ENCODE data around the gene IRF2BP2. TPM values are rescaled to one million over a fixed set of nuclear protein-coding genes. Genes with fewer than 3 reads are reported as not detected.
"Not testable (repeated sequence)": the region's sequence is repeated elsewhere in the genome, so short reads cannot be mapped to it uniquely, and the experiment has no call there.

The IRF2BP2 gene
- total RNA-seq, 1 experiment from 2014 or later = 60.8 TPM

DNA sequence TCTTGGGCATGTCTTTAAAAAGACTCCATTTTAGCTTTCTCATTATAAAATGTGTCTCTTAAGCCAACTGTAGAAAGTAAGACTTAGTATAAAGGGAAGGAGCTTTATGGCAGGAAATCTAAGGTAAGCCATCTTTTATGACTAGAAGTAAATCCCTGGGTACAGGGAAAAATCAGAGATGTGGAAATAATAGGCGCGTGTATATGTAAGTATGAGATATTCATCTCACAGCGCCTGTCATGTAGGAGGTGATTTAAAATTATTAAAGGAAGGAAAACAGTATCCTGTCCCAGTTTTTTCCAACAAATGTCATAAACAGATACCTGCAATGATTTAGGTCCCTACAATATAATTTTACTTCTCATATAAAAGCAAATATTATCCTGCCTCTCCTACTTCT, 35.0 kb upstream of the IRF2BP2 start:
- Histone ChIP-seq H3K27me3 (replicated peaks) (no peaks in the 10 kb centered on the region), H3K4me3 (no peak overlapping the region), H3K9me3 (replicated peaks) (no peaks in the 10 kb centered on the region), H3K27ac (no peak overlapping the region), H3K4me1 (replicated peaks) (no peaks in the 10 kb centered on the region), H3K36me3 (no peaks in the 10 kb centered on the region)
- no peak for DNase-seq (ENCODE audit: low read depth in 1 of 2, low spot score in 2 of 2)

DNA sequence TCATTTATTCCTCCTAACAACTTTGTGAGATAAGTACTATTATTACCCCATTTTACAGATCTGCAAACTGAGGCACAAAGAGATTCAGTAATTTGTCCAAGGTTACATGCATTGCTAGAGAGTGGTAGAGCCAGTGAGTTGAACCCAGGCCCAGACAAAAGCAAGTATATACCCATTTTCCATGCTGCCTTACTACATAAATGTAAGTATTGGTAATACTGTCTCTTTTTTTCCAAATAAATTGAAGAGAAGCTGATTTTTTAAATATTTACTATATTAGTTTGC, 33.8 kb upstream of the IRF2BP2 start:
- Histone ChIP-seq H3K36me3 (no peaks in the 10 kb centered on the region), H3K27ac (no peak overlapping the region), H3K9me3 (replicated peaks) (no peaks in the 10 kb centered on the region), H3K4me3 (no peak overlapping the region), H3K4me1 (replicated peaks) (no peaks in the 10 kb centered on the region), H3K27me3 (replicated peaks) (no peaks in the 10 kb centered on the region)
- no peak for DNase-seq (ENCODE audit: low read depth in 1 of 2, low spot score in 2 of 2)

DNA sequence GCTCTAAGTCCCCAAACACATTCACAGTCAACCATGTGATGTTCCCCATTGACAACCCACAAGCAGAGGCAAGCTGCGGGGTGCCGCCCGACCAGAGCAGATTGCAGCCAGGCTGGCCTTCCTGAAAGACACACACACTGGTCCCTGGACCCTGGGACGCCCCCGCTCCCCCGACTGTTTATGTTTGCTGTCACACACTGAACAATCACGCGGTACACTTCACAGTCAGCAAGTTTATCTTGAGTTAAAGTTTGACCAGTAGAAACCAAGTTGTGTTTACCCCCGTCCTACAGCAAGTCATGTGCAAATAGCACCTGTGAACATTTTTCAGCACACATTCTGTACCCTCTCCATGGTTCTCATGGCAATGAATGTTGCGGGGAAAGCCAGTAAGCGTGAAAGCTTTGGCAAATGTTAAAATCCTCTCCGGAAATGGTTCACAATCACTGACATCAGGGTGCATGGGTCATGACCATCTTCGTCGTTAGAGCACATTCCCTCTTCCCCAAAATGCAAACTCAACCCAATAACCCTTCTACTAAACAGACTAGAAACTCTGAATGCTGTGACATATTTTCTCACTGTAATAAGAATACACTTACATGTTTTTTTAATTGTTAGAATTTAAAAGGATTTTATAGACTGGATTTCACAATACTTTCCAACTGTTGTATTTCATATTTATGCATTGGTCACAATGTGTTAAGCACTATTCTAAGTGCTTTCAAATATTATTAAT, 33.3 kb upstream of the IRF2BP2 start:
- Histone ChIP-seq H3K27me3 (replicated peaks) (no peaks in the 10 kb centered on the region), H3K4me1 (replicated peaks) (no peaks in the 10 kb centered on the region), H3K4me3 (no peak overlapping the region), H3K36me3 (no peaks in the 10 kb centered on the region), H3K9me3 (replicated peaks) (no peaks in the 10 kb centered on the region), H3K27ac (no peak overlapping the region)
- DNase-seq (ENCODE audit: low read depth in 1 of 2, low spot score in 2 of 2) = no peak

DNA sequence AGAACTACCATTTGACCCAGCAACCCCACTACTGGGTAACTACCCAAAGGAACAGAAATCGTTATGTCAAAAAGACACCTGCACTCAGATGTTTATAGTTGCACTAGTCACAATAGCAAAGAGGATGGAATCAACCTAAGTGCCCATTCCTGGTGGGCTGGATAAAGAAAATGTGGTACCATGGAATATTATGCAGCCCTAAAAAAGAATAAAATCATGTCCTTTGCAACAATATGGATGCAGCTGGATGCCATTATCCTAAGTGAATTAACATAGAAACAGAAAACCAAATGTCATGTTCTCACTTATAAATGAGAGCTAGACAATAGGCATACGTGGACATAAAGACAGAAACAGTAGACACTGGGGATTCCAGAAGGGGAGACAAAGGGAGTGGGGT, 32.5 kb upstream of the IRF2BP2 start:
- H3K36me3 ChIP-seq = no peaks in the 10 kb centered on the region
- H3K9me3 ChIP-seq (replicated peaks) = no peaks in the 10 kb centered on the region
- H3K4me3 ChIP-seq = no peak overlapping the region
- H3K27me3 ChIP-seq (replicated peaks) = no peaks in the 10 kb centered on the region
- no peaks in the 10 kb centered on the region for H3K4me1 ChIP-seq (replicated peaks)
- no peak for DNase-seq (ENCODE audit: low read depth in 1 of 2, low spot score in 2 of 2)
- no peak overlapping the region for H3K27ac ChIP-seq

DNA sequence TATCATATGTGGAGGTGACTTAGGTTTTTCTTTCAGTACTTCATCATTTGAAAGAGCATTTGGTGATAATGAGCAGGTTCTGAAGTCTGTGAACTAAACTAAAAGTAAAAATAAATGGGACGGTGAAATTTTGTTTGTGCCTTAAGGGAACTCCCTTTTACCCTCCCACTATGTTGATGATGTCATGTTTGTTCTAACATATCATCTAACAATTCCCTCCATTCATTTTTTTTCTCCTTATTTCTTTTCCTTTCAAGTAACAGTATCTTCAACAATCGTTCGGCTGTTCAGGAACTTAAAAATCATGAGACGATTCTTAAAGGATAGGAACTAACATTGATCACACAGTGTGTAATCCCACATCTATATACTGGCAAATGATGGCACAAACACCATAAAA, 30.0 kb upstream of the IRF2BP2 start:
- Histone ChIP-seq H3K4me3 (no peak overlapping the region), H3K36me3 (no peaks in the 10 kb centered on the region), H3K27me3 (replicated peaks) (no peaks in the 10 kb centered on the region), H3K4me1 (replicated peaks) (no peaks in the 10 kb centered on the region), H3K9me3 (replicated peaks) (no peaks in the 10 kb centered on the region), H3K27ac (no peak overlapping the region)
- no peak for DNase-seq (ENCODE audit: low read depth in 1 of 2, low spot score in 2 of 2)

DNA sequence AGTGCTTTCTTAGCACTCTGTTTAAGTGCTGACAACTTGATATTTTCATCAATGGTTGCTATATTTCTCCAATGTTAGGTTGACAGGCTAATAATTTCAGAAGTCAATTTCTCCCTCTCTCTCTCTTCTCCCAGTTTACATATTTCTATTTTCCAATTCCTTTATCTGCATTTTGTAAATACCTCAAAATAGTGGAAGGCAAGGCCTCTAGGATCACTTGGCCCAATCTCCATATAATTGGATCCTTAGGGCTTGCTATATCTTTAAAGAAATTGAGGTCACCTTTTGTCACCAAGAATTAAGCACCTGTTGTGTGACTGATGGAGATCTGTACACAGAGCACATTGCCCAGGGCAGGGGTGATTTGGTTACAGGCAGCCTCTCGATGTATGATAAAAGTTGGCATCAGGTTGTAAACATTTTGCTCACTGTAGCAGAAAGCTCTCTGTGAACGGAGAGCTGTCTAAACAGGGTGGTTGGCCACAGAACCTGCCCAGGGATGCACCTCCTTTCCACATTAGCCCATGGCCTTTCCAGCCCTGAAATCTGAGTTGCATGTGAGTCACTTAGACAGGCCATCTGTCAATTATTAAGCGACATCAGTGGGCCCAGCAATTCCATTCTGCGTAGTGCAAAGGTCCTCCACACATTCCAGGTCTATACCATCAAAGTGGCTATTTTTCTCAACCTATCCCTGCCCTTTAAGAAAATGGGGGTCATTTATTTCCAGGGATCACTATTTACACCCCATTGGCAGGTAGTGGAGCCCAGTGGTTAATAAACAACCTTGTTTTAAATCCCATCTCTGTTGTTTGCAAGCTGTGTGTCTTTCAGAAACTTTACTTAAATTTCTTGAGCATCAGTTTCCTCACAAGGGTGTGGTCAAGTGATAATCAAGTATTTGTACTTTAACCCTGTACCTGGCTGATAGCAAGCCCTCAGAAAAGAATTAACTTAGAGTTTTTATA, 29.1 kb upstream of the IRF2BP2 start:
- no peak for DNase-seq (ENCODE audit: low read depth in 1 of 2, low spot score in 2 of 2)
- Histone ChIP-seq H3K4me1 (replicated peaks) (no peaks in the 10 kb centered on the region), H3K36me3 (no peaks in the 10 kb centered on the region), H3K27me3 (replicated peaks) (no peaks in the 10 kb centered on the region), H3K27ac (no peak overlapping the region), H3K4me3 (no peak overlapping the region), H3K9me3 (replicated peaks) (no peaks in the 10 kb centered on the region)

DNA sequence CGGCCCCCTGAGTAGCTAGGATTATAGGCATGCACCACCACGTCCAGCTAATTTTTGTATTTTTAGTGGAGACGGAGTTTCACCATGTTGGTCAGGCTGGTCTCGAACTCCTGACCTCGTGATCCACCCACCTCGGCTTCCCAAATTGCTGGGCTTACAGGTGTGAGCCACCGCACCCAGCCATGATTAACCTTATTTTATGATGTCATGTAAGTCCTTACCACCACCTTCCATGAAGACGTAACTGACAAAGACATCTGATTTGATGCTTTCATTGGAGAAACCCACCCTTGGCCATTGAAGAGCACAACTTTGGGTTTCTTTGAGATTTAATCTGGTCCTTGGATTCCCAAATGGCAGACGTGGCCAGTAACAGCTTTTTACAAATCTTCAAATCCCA, 24.9 kb upstream of the IRF2BP2 start:
- H3K27ac ChIP-seq; H3K36me3 ChIP-seq; H3K27me3 ChIP-seq (replicated peaks); H3K9me3 ChIP-seq (replicated peaks); DNase-seq (ENCODE audit: low read depth in 1 of 2, low spot score in 2 of 2); H3K4me3 ChIP-seq: not testable (repeated sequence)
- H3K4me1 ChIP-seq (replicated peaks) = peaks cover 26% of the 10 kb centered on the region

DNA sequence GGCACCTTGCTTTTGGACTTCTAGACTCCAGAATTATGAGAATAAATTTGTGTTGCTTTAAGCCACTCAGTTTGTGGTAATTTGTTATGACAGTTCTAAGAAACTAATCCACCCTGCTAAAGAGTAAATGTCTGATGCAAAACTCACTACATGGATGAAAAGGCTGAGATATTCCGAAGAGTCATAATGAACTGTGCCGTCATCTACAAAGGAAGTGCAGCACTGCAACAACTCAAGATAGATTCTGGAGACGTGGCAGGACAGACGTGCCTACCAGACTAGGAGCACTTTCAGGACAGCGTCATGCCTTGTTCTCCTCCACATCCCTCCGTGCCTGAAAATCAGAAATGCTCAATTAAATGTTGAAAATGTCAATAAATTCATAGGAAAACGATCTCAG, 24.4 kb upstream of the IRF2BP2 start:
- no peak overlapping the region for H3K27ac ChIP-seq
- no peaks in the 10 kb centered on the region for H3K36me3 ChIP-seq
- DNase-seq (ENCODE audit: low read depth in 1 of 2, low spot score in 2 of 2) = no peak
- no peak overlapping the region for H3K4me3 ChIP-seq
- peaks cover 26% of the 10 kb centered on the region for H3K4me1 ChIP-seq (replicated peaks)
- H3K27me3 ChIP-seq (replicated peaks) = no peaks in the 10 kb centered on the region
- H3K9me3 ChIP-seq (replicated peaks) = no peaks in the 10 kb centered on the region

DNA sequence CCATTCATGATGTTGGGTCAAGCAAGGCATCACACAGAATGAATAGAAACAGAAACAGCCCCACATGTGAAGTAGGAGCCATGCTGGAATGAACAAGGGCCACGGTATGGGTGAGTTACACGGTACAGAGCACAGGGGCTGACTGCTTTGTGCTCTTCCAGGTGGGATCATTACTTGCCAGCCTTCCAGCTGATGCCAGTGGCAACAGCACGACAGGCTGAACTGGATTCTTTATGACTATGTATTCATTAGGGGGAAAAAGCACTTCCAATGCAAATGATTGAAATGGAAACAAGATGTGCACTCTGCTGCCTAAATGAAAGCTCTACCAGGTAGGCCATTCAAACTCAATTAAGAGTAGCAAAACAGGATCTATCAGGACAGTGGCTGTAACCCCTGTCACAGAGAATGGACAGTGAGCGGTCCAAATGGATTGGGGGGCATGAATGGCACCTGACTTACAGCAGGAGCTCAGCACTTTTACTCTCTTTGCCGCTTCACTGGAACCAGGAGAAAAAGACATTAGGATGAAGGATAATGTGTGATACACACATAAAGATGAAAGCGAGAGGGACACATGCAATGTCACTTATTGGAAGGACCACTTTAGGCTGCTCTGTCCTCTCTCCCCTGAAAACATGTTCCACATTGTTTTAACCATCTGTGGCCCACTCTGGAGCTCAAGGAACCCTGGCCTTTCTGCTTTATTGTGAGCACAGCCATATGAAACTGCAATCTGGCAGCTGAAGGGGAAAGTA, 23.4 kb upstream of the IRF2BP2 start:
- no peaks in the 10 kb centered on the region for H3K27me3 ChIP-seq (replicated peaks)
- no peaks in the 10 kb centered on the region for H3K36me3 ChIP-seq

DNA sequence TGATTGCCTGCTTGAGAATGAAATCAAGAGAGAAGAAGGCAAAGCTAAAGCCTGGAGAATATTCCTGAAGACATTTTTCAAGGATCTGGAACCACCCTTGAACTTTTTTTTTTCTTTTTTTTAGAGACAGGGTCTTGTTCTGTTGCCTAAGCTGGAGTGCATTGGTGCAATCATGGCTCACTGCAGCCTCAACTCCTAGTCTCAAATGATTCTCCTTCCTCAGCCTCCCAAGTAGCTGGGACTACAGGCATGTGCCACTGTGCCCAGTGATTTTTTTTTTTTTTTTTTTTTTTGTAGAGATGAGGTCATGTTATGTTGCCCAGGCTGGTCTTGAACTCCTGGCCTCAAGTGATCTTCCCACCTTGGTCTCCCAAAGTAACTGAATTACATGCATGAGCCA, 22.2 kb upstream of the IRF2BP2 start:
- no peaks in the 10 kb centered on the region for H3K36me3 ChIP-seq
- peak overlapping the region; percentile 71 for H3K27ac ChIP-seq

More for the DNA sequence above, 23.4 kb upstream of the IRF2BP2 start:
- Histone ChIP-seq H3K4me3 (no peak overlapping the region), H3K4me1 (replicated peaks) (peaks cover 27% of the 10 kb centered on the region), H3K27ac (no peak overlapping the region), H3K9me3 (replicated peaks) (no peaks in the 10 kb centered on the region)
- DNase-seq (ENCODE audit: low read depth in 1 of 2, low spot score in 2 of 2) = no peak

DNA sequence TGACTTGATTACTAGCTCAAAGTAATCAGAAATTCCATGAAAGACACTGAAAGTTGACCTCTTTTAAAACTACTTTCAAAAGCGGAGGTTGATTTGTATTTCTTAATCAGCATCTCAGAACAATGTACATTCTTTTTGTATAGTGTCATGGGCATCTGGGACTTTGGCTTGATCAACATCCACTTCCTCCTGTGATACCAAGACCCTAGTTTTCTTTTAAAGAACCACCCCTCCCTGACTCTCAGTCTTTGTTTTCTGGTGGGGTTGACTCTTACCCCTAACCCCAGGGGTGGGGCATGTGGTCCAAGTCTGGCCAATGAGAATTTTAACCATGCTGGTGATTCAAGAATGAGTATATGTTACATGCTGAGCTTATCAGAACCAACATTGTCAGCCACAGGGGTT, 21.7 kb upstream of the IRF2BP2 start:
- Histone ChIP-seq H3K27me3 (replicated peaks) (no peaks in the 10 kb centered on the region), H3K9me3 (replicated peaks) (no peaks in the 10 kb centered on the region), H3K4me1 (replicated peaks) (peaks cover 36% of the 10 kb centered on the region), H3K27ac (peak overlapping the region; percentile 71), H3K4me3 (no peak overlapping the region), H3K36me3 (no peaks in the 10 kb centered on the region)
- peak; percentile 84 to 95 for DNase-seq (ENCODE audit: low read depth in 1 of 2, low spot score in 2 of 2)

More for the DNA sequence above, 22.2 kb upstream of the IRF2BP2 start:
- Histone ChIP-seq H3K4me3 (no peak overlapping the region), H3K9me3 (replicated peaks) (no peaks in the 10 kb centered on the region), H3K4me1 (replicated peaks) (peaks cover 36% of the 10 kb centered on the region), H3K27me3 (replicated peaks) (no peaks in the 10 kb centered on the region)
- DNase-seq (ENCODE audit: low read depth in 1 of 2, low spot score in 2 of 2) = no peak

DNA sequence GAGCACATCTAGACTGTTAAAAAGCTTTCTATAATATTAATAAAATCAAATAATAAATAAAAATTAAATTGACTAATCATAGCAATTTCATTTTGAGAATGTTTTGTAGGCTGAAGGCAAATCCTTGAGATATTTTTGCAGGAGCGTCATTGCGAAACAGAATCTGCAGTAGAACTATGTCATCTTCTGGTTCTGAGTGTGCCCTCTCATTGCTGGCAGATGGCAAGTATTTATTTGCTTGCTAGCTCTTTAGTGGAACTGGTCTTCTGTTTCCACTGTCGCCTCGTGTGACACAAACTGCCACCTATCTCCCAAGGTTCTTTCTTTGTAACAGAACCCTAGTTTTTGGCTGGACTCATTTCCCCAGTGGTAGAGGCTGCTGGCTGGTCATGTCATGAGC, 19.0 kb upstream of the IRF2BP2 start:
- Histone ChIP-seq H3K27me3 (replicated peaks) (no peaks in the 10 kb centered on the region), H3K9me3 (replicated peaks) (no peaks in the 10 kb centered on the region), H3K4me1 (replicated peaks) (peaks cover 44% of the 10 kb centered on the region), H3K4me3 (no peak overlapping the region), H3K36me3 (no peaks in the 10 kb centered on the region), H3K27ac (no peak overlapping the region)
- DNase-seq (ENCODE audit: low read depth in 1 of 2, low spot score in 2 of 2) = no peak

DNA sequence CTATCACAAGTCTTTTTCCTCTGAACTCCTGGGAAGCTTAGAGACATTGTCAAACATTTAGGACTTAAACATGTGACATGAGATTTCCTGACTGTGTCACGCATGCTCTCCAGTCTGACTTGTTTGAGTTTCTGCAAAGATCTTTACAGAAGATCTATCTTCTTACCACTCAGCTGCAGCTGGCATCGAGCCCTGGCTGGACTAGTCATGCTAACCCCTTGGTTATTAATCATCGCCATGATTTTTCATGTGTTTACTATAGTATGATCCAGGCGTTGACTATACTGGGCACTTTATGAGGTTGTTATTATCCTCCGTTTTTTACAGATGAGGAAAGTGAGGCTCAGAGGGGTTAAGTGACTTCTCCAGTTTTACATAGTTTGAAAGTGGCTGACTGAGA, 18.1 kb upstream of the IRF2BP2 start:
- no peak overlapping the region for H3K4me3 ChIP-seq
- peak in 1 of 2 experiments; percentile 55 for DNase-seq (ENCODE audit: low read depth in 1 of 2, low spot score in 2 of 2)
- peaks cover 43% of the 10 kb centered on the region for H3K4me1 ChIP-seq (replicated peaks)
- H3K27me3 ChIP-seq (replicated peaks) = no peaks in the 10 kb centered on the region
- no peak overlapping the region for H3K27ac ChIP-seq
- H3K9me3 ChIP-seq (replicated peaks) = no peaks in the 10 kb centered on the region
- H3K36me3 ChIP-seq = no peaks in the 10 kb centered on the region

Data from SJSA1 (cell line).